CD14-positive monocyte (primary cell): ENCODE measurements around the gene SH3RF3. TPM values are rescaled to one million over a fixed set of nuclear protein-coding genes. Genes with fewer than 3 reads are reported as not detected.

Source experiments
- DNase-seq, 3 donors: peaks; one replicate each; pipeline ENCODE4 v3.0.0-alpha.2; 2011 to 2022
- H2AFZ ChIP-seq: 2 replicates; pipeline ENCODE4 v1.6.0; 2012; ENCODE audit warnings: mild to moderate bottlenecking, low read depth, low read length, inconsistent platforms; ENCODE audit not compliant: insufficient read depth, poor library complexity, severe bottlenecking
- H3K27ac ChIP-seq, 2 donors: 1 replicate in 1 of 2; 2 replicates in 1 of 2; pipeline ENCODE4 v1.5.1; 2012 to 2013; ENCODE audit warnings: low read length in 2 of 2, control low read depth in 1 of 2, inconsistent platforms in 1 of 2, low read depth in 1 of 2, mild to moderate bottlenecking in 1 of 2
- H3K27me3 ChIP-seq, 2 donors: one replicate each; pipeline versions ENCODE4 v1.6.0 to v1.6.1; 2011 to 2013; ENCODE audit warnings: low read length in 2 of 2; ENCODE audit not compliant: control insufficient read depth in 2 of 2, insufficient read depth in 2 of 2
- H3K36me3 ChIP-seq, 2 donors: replicated peaks in 1 of 2; 1 replicate in 1 of 2; 2 replicates in 1 of 2; pipeline versions ENCODE4 v1.5.1 to v1.6.1; 2012 to 2013; ENCODE audit warnings: low read length in 2 of 2, control low read depth in 1 of 2, inconsistent platforms in 1 of 2, mild to moderate bottlenecking in 1 of 2; ENCODE audit not compliant: insufficient read depth in 2 of 2, control insufficient read depth in 1 of 2
- H3K4me1 ChIP-seq, 2 donors: 1 replicate in 1 of 2; 2 replicates in 1 of 2; pipeline versions ENCODE4 v1.5.1 to v1.6.1; 2012 to 2013; ENCODE audit warnings: low read length in 2 of 2, control low read depth in 1 of 2, inconsistent platforms in 1 of 2, mild to moderate bottlenecking in 1 of 2, moderate library complexity in 1 of 2; ENCODE audit not compliant: insufficient read depth in 2 of 2, control insufficient read depth in 1 of 2
- H3K4me2 ChIP-seq: replicated peaks from 2 replicates; pipeline ENCODE3; 2012; ENCODE audit warnings: low read length, moderate library complexity, mild to moderate bottlenecking; ENCODE audit not compliant: poor library complexity, severe bottlenecking; ENCODE audit errors: extremely low read depth
- H3K4me3 ChIP-seq, 3 experiments: fragments of 200-600 bp in 1 of 3; sonication (generic) in 1 of 3; replicated peaks in 1 of 3; 1 replicate in 2 of 3; 2 replicates in 1 of 3; pipeline ENCODE4 v1.5.1; 2011 to 2013; ENCODE audit warnings: low read length in 3 of 3, mild to moderate bottlenecking in 3 of 3, control low read depth in 2 of 3, low read depth in 2 of 3, inconsistent platforms in 1 of 3, moderate library complexity in 1 of 3
- H3K79me2 ChIP-seq: 2 replicates; pipeline ENCODE4 v1.6.0; 2012; ENCODE audit warnings: mild to moderate bottlenecking, control low read depth, inconsistent platforms, low read length, moderate library complexity; ENCODE audit not compliant: insufficient read depth
- H3K9ac ChIP-seq: 2 replicates; pipeline ENCODE4 v1.6.0; 2017; ENCODE audit warnings: low read length, mild to moderate bottlenecking; ENCODE audit not compliant: insufficient read depth, poor library complexity, severe bottlenecking
- H3K9me3 ChIP-seq, 2 donors: replicated peaks in 1 of 2; 1 replicate in 1 of 2; 2 replicates in 1 of 2; pipeline versions ENCODE4 v1.5.1 to v1.6.1; 2012 to 2013; ENCODE audit warnings: low read length in 2 of 2, control low read depth in 1 of 2; ENCODE audit not compliant: control insufficient read depth in 1 of 2, insufficient read depth in 1 of 2
- H4K20me1 ChIP-seq: 2 replicates; pipeline ENCODE4 v1.6.0; 2012; ENCODE audit warnings: mild to moderate bottlenecking, low read length, control low read depth, moderate library complexity; ENCODE audit not compliant: insufficient read depth
- H3K27ac Mint-ChIP-seq, 7 donors: one replicate each; pipeline ENCODE4 v1.8.0; 2020; ENCODE audit warnings: mild to moderate bottlenecking in 7 of 7, mixed read lengths in 7 of 7, moderate library complexity in 6 of 7, inconsistent platforms in 2 of 7
- H3K27me3 Mint-ChIP-seq, 3 donors: one replicate each; pipeline ENCODE4 v1.8.0; 2021 to 2022; ENCODE audit warnings: low read depth in 3 of 3, mild to moderate bottlenecking in 3 of 3, mixed read lengths in 3 of 3, moderate library complexity in 3 of 3, inconsistent platforms in 1 of 3
- H3K36me3 Mint-ChIP-seq, 2 donors: one replicate each; pipeline ENCODE4 v1.8.0; 2020; ENCODE audit warnings: mixed read lengths in 2 of 2, inconsistent platforms in 1 of 2, mild to moderate bottlenecking in 1 of 2
- H3K4me1 Mint-ChIP-seq: one replicate; pipeline ENCODE4 v1.8.0; 2020; ENCODE audit warnings: mild to moderate bottlenecking, mixed read lengths
- H3K4me3 Mint-ChIP-seq, 2 donors: one replicate each; pipeline ENCODE4 v1.8.0; 2020; ENCODE audit warnings: mild to moderate bottlenecking in 2 of 2, mixed read lengths in 2 of 2, moderate library complexity in 1 of 2
- H3K9me3 Mint-ChIP-seq, 7 donors: one replicate each; pipeline ENCODE4 v1.8.0; 2020 to 2022; ENCODE audit warnings: mixed read lengths in 7 of 7, mild to moderate bottlenecking in 6 of 7, moderate library complexity in 6 of 7, inconsistent platforms in 2 of 7
- WGBS: methylation state at CpG from one replicate; pipeline ENCODE4 v1.1.5; 2013; ENCODE audit warnings: missing lambda C conversion rate; ENCODE audit not compliant: insufficient coverage; 5-methylcytosine and 5-hydroxymethylcytosine counted together
- intact Hi-C, 2 donors: fragments of 100-400 bp; cut with micrococcal nuclease; formaldehyde crosslinking; loops; one replicate each; pipeline versions ENCODE4 v1.15.0 to v1.15.1; 2023
- polyA plus RNA-seq, 3 donors: library from polyadenylated mRNA; depleted of rRNA in 1 of 3; unstranded in 2 of 3; stranded (reverse) in 1 of 3; fragments of 300-500 nt in 2 of 3; fragments of >200 nt in 1 of 3; fragmentation: Illumina TruSeq in 2 of 3; gene quantifications; 1 replicate in 2 of 3; 2 replicates in 1 of 3; pipeline ENCODE4 v1.2.3, GENCODE V29; 2012 to 2021
- TF ChIP-seq, protein P1 (sequence below): fragments of 200-600 bp; IDR thresholded peaks from one replicate; pipeline ENCODE4 v1.8.0; 2022; ENCODE audit warnings: antibody characterized with exemption, mild to moderate bottlenecking

SH3RF3 gene
- polyA plus RNA-seq, 3 donors: 0.25 to 0.75 (median 0.34) TPM

DNA sequence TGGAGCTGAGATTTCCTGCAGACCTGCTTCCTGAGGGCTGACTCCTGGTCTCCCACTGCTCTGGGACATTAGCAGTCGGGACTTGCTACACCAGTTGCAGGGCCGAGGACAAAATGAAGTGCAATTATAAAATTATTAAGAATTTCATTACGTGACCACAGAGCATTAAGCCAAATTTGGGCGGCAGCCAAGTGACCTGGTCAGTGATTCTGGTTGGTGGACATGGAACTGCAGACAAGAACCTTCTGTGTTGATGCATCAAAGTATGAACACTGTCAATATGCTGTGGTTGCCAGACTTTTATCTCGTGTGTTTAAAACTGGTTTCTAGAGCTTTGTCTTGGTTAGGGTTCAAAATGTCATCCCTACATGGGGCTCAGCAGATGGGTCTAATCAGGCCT lies 24.8 kb downstream of the SH3RF3 start:
- Histone ChIP-seq H3K27me3 (no peaks in the 10 kb centered on the region), H3K9me3 (no peaks in the 10 kb centered on the region), H3K27ac (no peak overlapping the region), H2AFZ (no peak overlapping the region), H4K20me1 (peaks cover 3% of the 10 kb centered on the region), H3K4me3 (no peak overlapping the region), H3K4me1 (no peaks in the 10 kb centered on the region), H3K36me3 (no peaks in the 10 kb centered on the region), H3K79me2 (no peaks in the 10 kb centered on the region), H3K9ac (no peak overlapping the region), H3K4me2 (no peak overlapping the region)
- H3K9me3 Mint-ChIP-seq: no peaks in the 10 kb centered on the region
- H3K4me3 Mint-ChIP-seq: no peak overlapping the region
- intact Hi-C loops: no loop called here
- H3K36me3 Mint-ChIP-seq: no peaks in the 10 kb centered on the region
- no peaks in the 10 kb centered on the region for H3K4me1 Mint-ChIP-seq
- peaks cover 2 to 7% (median 4%) of the 10 kb centered on the region in 3 donors for H3K27me3 Mint-ChIP-seq
- WGBS: 86% methylated on average over 5 of the region's 5 CpGs
- TF ChIP-seq, protein P1, sequence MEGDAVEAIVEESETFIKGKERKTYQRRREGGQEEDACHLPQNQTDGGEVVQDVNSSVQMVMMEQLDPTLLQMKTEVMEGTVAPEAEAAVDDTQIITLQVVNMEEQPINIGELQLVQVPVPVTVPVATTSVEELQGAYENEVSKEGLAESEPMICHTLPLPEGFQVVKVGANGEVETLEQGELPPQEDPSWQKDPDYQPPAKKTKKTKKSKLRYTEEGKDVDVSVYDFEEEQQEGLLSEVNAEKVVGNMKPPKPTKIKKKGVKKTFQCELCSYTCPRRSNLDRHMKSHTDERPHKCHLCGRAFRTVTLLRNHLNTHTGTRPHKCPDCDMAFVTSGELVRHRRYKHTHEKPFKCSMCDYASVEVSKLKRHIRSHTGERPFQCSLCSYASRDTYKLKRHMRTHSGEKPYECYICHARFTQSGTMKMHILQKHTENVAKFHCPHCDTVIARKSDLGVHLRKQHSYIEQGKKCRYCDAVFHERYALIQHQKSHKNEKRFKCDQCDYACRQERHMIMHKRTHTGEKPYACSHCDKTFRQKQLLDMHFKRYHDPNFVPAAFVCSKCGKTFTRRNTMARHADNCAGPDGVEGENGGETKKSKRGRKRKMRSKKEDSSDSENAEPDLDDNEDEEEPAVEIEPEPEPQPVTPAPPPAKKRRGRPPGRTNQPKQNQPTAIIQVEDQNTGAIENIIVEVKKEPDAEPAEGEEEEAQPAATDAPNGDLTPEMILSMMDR: no peak
- H3K27ac Mint-ChIP-seq: no peak overlapping the region
- no peak for DNase-seq

DNA sequence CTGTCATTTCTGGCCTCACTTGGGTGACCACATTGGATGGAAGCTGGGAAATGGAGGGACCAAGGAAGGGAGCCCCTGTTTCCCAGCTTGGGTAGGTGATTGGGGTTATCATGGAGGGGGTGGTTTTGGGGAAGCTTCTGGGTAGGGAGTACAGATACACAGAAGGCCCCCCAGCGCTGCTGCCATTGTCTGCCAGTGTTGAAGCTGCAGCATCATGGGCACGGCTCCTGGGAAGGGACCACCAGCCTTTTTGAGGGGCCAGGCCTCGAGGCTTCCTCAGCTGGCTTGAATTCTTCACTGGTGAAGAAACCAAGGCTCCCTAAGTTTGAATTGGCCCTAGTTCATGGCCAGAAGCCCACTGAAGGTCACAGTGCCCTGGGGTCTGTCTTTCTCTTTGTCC lies 25.2 kb downstream of the SH3RF3 start:
- H3K4me2 ChIP-seq: no peak overlapping the region
- intact Hi-C loops: no loop called here
- H3K27me3 ChIP-seq: no peaks in the 10 kb centered on the region
- H3K4me3 Mint-ChIP-seq: no peak overlapping the region
- no peaks in the 10 kb centered on the region for H3K4me1 ChIP-seq
- 97% methylated on average over 3 of the region's 3 CpGs for WGBS
- no peak overlapping the region for H3K27ac ChIP-seq
- no peaks in the 10 kb centered on the region for H3K9me3 ChIP-seq
- TF ChIP-seq, protein P1: no peak
- DNase-seq: no peak
- peaks cover 3% of the 10 kb centered on the region for H4K20me1 ChIP-seq
- H3K9ac ChIP-seq: no peak overlapping the region
- H3K4me1 Mint-ChIP-seq: no peaks in the 10 kb centered on the region
- H2AFZ ChIP-seq: no peak overlapping the region
- no peaks in the 10 kb centered on the region for H3K79me2 ChIP-seq
- H3K9me3 Mint-ChIP-seq: no peaks in the 10 kb centered on the region
- H3K27me3 Mint-ChIP-seq: peaks cover 4 to 10% (median 8%) of the 10 kb centered on the region in 3 donors
- H3K36me3 Mint-ChIP-seq: no peaks in the 10 kb centered on the region
- no peak overlapping the region for H3K27ac Mint-ChIP-seq
- no peak overlapping the region for H3K4me3 ChIP-seq
- H3K36me3 ChIP-seq: no peaks in the 10 kb centered on the region
